HUES6 (cell line): Measurements from ENCODE around the gene IGSF9B.

Source experiments
- H3K27ac ChIP-seq: 2 replicates; pipeline ENCODE4 v1.7.0; 2013; ENCODE audit warnings: low read depth, mild to moderate bottlenecking, low read length, inconsistent platforms
- H3K27me3 ChIP-seq: 2 replicates; pipeline ENCODE4 v1.6.1; 2013; ENCODE audit warnings: low read length; ENCODE audit not compliant: control insufficient read depth, insufficient read depth
- H3K36me3 ChIP-seq: 2 replicates; pipeline ENCODE4 v1.6.1; 2013; ENCODE audit warnings: low read length; ENCODE audit not compliant: control insufficient read depth, insufficient read depth
- H3K4me1 ChIP-seq: 2 replicates; pipeline ENCODE4 v1.6.1; 2013; ENCODE audit warnings: low read length; ENCODE audit not compliant: control insufficient read depth, insufficient read depth
- H3K4me3 ChIP-seq: 2 replicates; pipeline ENCODE4 v1.5.1; 2013; ENCODE audit warnings: low read depth, low read length
- H3K9ac ChIP-seq: one replicate; pipeline ENCODE4 v1.6.1; 2013; ENCODE audit warnings: mild to moderate bottlenecking, low read length
- H3K9me3 ChIP-seq: 2 replicates; pipeline ENCODE4 v1.6.1; 2013; ENCODE audit warnings: low read depth, low read length; ENCODE audit not compliant: control insufficient read depth, insufficient read depth

The IGSF9B gene

DNA sequence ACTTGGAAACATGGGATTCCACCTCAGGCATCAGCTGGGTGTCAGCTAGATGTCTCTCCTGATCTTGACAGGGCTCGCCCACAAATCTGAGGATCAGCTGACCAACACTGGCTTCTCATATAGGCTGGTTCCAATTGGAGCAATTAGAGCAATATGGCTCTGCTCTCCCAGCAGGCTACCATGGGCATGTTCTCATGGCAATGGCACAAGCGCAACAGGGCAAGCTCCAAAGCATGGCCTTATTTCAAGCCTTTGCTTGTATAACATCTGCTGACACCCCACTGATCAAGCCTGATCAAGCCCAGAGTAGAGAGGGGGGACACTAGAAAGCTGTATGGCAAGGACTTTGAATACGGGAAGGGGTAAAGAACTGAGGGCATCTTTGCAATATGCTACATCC is 70.7 kb downstream of the IGSF9B start:
- H3K27me3 ChIP-seq: no peaks in the 10 kb centered on the region
- no peaks in the 10 kb centered on the region for H3K36me3 ChIP-seq
- H3K4me3 ChIP-seq: no peak overlapping the region
- peaks cover 7% of the 10 kb centered on the region for H3K9me3 ChIP-seq
- H3K9ac ChIP-seq: no peak overlapping the region
- H3K4me1 ChIP-seq: no peaks in the 10 kb centered on the region
- no peak overlapping the region for H3K27ac ChIP-seq

DNA sequence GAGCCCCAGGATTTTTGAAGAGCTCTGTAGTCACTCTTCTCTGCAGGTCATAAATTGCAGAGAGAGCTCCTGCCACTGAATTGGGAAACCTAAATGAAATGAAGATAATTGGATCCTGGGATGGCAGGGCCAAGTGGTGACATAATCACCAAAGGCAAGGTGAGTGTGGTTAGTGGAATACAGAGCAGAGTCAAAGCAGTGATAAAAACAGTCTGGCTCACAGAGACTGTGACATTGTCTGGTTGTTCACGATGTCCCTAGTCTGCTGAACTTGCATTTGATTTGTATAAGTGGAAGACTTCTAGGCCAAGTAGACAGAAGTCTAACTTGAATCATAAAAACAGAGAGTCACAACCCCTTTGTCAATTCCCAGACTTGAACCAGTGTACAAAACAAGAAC is 84.6 kb downstream of the IGSF9B start:
- no peak overlapping the region for H3K27ac ChIP-seq
- H3K36me3 ChIP-seq: no peaks in the 10 kb centered on the region
- H3K4me1 ChIP-seq: no peaks in the 10 kb centered on the region
- no peak overlapping the region for H3K9ac ChIP-seq
- no peak overlapping the region for H3K4me3 ChIP-seq
- H3K27me3 ChIP-seq: no peaks in the 10 kb centered on the region
- H3K9me3 ChIP-seq: peaks cover 6% of the 10 kb centered on the region; the same call in 1 of the 2 replicates

DNA sequence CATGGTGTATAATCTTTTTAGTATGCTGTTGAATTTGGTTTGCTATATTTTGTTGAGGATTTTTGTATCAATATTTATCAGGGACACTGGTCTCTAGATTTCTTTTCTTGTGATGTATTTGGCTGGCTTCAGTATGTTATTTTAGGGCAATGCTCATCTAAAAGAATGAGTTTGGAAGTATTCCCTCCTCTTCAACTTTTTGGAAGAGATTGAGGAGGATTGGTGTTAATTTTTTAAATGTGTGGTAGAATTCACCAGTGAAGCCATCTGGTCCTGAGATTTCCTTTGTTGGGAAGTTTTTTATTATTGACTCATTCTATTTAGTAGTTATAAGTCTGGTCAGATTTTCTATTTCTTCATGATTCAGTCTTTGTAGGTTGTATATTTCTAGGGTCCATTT is 89.3 kb downstream of the IGSF9B start:
- Histone ChIP-seq H3K27me3 (no peaks in the 10 kb centered on the region), H3K27ac (no peak overlapping the region), H3K9ac (no peak overlapping the region), H3K36me3 (no peaks in the 10 kb centered on the region), H3K4me3 (no peak overlapping the region), H3K4me1 (no peaks in the 10 kb centered on the region), H3K9me3 (peaks cover 2% of the 10 kb centered on the region; the same call in 1 of the 2 replicates)

DNA sequence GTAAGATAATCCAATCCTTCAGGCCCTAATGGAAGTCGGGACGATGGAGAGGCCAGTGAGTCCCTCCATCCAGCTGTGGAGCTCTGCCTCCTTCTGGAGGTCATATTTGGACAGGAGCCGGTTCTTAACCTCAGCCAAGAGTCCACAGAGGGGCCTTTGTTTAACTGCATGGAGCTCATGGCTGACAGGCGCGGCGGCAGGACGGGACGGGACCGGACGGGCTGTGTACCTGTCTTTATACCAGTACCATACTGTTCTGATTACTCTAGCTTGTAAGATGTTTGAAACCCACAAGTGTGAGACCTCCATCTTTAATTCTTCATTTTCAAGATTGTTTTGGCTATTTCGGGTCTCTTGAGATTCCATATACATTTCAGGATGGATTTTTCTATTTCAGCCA is 91.3 kb downstream of the IGSF9B start:
- Histone ChIP-seq H3K4me3 (no peak overlapping the region), H3K36me3 (no peaks in the 10 kb centered on the region), H3K4me1 (no peaks in the 10 kb centered on the region), H3K9me3 (no peaks in the 10 kb centered on the region; the same call in 1 of the 2 replicates), H3K9ac (no peak overlapping the region), H3K27me3 (no peaks in the 10 kb centered on the region), H3K27ac (no peak overlapping the region)

DNA sequence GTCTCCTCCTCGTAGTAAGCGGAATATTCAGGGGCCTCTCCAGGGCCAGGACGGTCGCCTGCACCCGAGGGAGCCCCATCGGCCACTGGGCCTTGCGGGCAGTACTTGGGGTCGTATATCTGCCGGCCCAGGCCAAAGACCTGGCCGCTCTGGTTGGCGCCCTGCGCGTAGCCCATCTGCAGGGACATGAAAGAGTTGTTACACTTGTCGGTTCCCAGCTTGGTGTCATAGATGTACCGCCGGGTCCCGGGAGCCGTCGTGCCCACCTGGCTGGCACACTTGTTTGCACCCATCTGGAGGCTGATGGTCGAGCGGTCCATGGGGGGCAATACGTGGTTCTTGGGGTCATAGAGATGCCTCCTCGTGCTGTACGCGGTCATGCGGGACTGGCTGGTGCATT is 92.0 kb downstream of the IGSF9B start:
- Histone ChIP-seq H3K4me3 (no peak overlapping the region), H3K27me3 (no peaks in the 10 kb centered on the region), H3K27ac (no peak overlapping the region), H3K9me3 (no peaks in the 10 kb centered on the region; the same call in 1 of the 2 replicates), H3K36me3 (no peaks in the 10 kb centered on the region), H3K4me1 (no peaks in the 10 kb centered on the region), H3K9ac (no peak overlapping the region)

DNA sequence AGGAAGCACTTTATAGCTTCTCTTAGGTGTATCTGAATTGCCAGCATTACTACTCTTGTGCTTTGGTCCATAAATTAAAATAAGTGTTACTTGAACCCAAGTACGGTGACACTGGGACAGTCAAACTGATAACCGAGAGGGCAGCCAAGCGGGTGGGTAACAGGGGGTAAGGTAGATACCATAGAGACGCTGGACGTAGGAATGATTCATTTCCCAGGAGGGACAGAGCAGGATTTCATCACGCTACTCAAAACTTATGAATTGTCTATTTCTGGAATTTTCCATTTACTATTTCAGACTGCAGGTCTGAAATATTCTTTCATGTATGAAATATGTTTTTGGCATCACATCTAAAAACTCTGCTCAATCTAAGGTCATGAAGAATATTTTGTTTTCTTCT is 96.6 kb downstream of the IGSF9B start:
- no peak overlapping the region for H3K27ac ChIP-seq

More for the DNA sequence above, 96.6 kb downstream of the IGSF9B start:
- Histone ChIP-seq H3K4me1 (peaks cover 3% of the 10 kb centered on the region; the same call in 1 of the 2 replicates), H3K36me3 (no peaks in the 10 kb centered on the region), H3K9me3 (peaks cover 2% of the 10 kb centered on the region; the same call in 1 of the 2 replicates), H3K27me3 (no peaks in the 10 kb centered on the region), H3K4me3 (no peak overlapping the region), H3K9ac (no peak overlapping the region)
